ENCODE measurements around the gene PREX1.
A peak's percentile ranks its signal among the peaks of the same experiment; 100 is the strongest.

Gene PREX1

GRCh38 chr20:48689874-48690571 is 137.8 kb downstream of the PREX1 start:
- Mint-ChIP-seq H3K4me1 (peaks cover 20% of the 10 kb centered on the region), H3K9me3 (no peaks in the 10 kb centered on the region), H3K27me3 (no peaks in the 10 kb centered on the region), H3K27ac (peak overlapping the region; percentile 37 to 65), H3K4me3 (no peak overlapping the region)
- ATAC-seq, result no peak
- no peak for DNase-seq

- DNase-seq (no peak), ATAC-seq (no peak)
- no peaks in the 10 kb centered on the region for H3K27me3 Mint-ChIP-seq
- peak overlapping the region; percentile 34 to 54 for H3K27ac Mint-ChIP-seq
- H3K9me3 Mint-ChIP-seq, result no peaks in the 10 kb centered on the region
- H3K4me3 Mint-ChIP-seq, result no peak overlapping the region
- H3K4me1 Mint-ChIP-seq, result peaks cover 20% of the 10 kb centered on the region
Measured at GRCh38 chr20:48689388-48689787, 138.4 kb downstream of the PREX1 start.

DNA sequence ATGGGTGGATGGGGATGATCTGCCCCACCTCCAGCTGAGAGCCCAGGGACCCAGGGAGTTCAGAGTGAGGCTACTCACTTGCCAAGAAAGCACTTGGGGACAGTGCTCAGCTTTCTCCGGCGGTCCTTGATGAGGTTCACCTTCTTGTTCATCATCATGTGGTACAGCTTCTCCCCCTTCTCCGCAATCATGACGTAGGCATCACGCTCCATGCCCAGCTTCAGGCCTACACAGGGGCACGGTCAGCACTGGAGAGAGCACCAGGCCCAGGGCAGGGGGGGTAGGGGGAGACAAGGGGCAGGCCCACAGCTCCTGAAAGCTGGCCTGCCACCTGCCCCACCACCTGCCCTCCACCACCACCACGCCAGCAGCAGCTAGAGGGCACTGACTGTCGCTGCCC is 139.2 kb downstream of the PREX1 start:
- ATAC-seq, result no peak
- H3K4me1 Mint-ChIP-seq, result peaks cover 20% of the 10 kb centered on the region
- H3K4me3 Mint-ChIP-seq, result no peak overlapping the region
- H3K9me3 Mint-ChIP-seq, result no peaks in the 10 kb centered on the region
- no peaks in the 10 kb centered on the region for H3K27me3 Mint-ChIP-seq
- peak overlapping the region in 1 of 2 donors; percentile 65 for H3K27ac Mint-ChIP-seq
- no peak for DNase-seq

GRCh38 chr20:48687117-48687800 is 140.5 kb downstream of the PREX1 start:
- peak overlapping the region; percentile 7 to 22 for H3K27ac Mint-ChIP-seq
- no peak overlapping the region for H3K4me3 Mint-ChIP-seq
- no peaks in the 10 kb centered on the region for H3K9me3 Mint-ChIP-seq
- ATAC-seq (no peak), DNase-seq (no peak)
- no peaks in the 10 kb centered on the region for H3K27me3 Mint-ChIP-seq
- H3K4me1 Mint-ChIP-seq, result peaks cover 20% of the 10 kb centered on the region

DNA sequence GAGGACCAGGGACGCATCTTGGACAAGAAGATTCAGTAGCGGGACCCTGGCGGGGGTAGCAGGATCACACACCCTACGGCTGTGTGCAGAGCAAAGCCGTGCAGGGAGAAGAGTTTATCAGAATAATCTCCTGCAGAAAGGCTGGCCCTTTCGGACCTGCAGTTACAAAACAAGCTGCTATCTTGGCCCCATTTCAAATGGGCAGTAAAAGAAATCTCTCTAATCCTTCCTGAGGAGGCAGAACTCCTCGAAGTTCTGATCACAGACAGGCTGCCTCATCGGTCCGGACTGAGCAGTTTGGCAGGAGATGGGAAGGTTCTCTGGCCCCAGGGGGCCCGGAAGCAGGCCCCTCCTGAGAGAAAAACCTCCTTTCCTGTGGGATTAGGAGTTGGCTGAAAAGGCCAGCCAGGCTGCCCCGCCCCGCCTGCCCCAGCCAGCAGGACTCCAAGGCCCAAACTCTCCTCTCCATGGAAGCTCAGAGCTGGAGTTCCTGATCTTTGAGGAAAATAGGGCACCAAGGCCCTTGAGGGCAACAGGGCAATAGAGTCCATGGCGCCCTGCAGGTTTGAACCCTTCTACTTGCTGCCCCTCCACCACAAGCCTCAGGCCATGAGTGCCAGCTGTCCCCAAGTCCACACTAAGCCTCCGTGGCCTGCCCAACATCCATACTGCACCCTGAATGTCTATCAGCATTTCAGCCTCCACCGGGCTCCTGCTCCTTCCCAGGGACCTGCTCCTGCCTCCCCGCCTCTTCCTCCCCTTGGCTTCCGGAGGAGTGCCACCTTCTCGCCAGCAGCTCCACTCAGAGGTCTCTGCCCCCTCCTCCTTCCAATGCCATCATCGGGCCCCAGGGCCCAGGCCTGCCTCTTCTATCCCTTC is 141.3 kb downstream of the PREX1 start:
- H3K27ac Mint-ChIP-seq, result peak overlapping the region in 1 of 2 donors; percentile 7
- no peak for ATAC-seq
- no peak for DNase-seq
- H3K4me1 Mint-ChIP-seq, result peaks cover 20% of the 10 kb centered on the region
- no peaks in the 10 kb centered on the region for H3K9me3 Mint-ChIP-seq
- H3K4me3 Mint-ChIP-seq, result no peak overlapping the region
- H3K27me3 Mint-ChIP-seq, result no peaks in the 10 kb centered on the region

GRCh38 chr20:48685300-48685699 is 142.5 kb downstream of the PREX1 start:
- H3K9me3 Mint-ChIP-seq, result no peaks in the 10 kb centered on the region
- peaks cover 20% of the 10 kb centered on the region for H3K4me1 Mint-ChIP-seq
- no peak overlapping the region for H3K4me3 Mint-ChIP-seq
- ATAC-seq, result no peak
- peak overlapping the region; percentile 37 to 52 for H3K27ac Mint-ChIP-seq
- no peak for DNase-seq
- no peaks in the 10 kb centered on the region for H3K27me3 Mint-ChIP-seq

GRCh38 chr20:48684501-48685041 is 143.2 kb downstream of the PREX1 start:
- DNase-seq (no peak), ATAC-seq (no peak)
- Mint-ChIP-seq H3K4me3 (no peak overlapping the region), H3K4me1 (peaks cover 15% of the 10 kb centered on the region), H3K27ac (peak overlapping the region; percentile 37 to 38), H3K9me3 (no peaks in the 10 kb centered on the region), H3K27me3 (no peaks in the 10 kb centered on the region)

DNA sequence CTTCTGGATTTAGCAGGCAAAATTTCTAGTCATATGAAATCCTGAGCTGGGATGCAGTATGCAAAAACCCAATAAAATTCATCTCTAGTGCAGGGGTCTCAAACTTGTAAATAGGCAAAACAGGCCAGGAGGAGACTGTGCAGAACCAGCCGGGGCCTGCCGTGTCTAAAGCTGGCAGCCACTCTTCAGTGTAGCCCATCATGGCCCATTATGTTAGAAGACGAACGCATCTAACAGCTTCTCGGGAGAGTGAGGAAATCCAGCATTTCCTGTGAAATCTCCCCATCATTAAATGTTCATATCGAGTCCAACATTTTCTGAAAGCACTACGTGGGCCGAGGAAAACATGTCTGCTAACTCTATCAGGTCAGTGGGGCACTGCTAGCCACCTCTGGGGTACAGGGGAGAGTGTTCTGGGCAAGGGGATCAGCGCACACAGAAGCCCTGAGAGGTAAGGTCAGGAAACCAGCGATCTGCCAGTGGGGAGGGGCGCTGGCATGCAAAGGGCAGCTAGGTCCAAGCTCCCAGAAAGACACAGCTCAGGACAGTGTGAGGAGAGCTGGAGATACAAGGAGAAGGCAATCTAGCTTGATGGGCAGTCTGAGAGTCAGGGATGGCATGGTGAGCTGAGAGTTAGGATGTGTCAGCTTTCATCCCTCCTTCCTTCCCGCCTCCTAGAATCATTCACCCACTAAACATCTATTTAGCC is 144.2 kb downstream of the PREX1 start:
- ATAC-seq (no peak), DNase-seq (no peak)
- Mint-ChIP-seq H3K27me3 (no peaks in the 10 kb centered on the region), H3K27ac (peak overlapping the region in 1 of 2 donors; percentile 38), H3K9me3 (no peaks in the 10 kb centered on the region), H3K4me1 (peaks cover 10% of the 10 kb centered on the region), H3K4me3 (no peak overlapping the region)

- no peaks in the 10 kb centered on the region for H3K27me3 Mint-ChIP-seq
- no peak overlapping the region for H3K4me3 Mint-ChIP-seq
- H3K4me1 Mint-ChIP-seq, result peaks cover 10% of the 10 kb centered on the region
- DNase-seq (no peak), ATAC-seq (no peak)
- no peaks in the 10 kb centered on the region for H3K9me3 Mint-ChIP-seq
- no peak overlapping the region for H3K27ac Mint-ChIP-seq
Measured at GRCh38 chr20:48682529-48683363, 145.1 kb downstream of the PREX1 start.

DNA sequence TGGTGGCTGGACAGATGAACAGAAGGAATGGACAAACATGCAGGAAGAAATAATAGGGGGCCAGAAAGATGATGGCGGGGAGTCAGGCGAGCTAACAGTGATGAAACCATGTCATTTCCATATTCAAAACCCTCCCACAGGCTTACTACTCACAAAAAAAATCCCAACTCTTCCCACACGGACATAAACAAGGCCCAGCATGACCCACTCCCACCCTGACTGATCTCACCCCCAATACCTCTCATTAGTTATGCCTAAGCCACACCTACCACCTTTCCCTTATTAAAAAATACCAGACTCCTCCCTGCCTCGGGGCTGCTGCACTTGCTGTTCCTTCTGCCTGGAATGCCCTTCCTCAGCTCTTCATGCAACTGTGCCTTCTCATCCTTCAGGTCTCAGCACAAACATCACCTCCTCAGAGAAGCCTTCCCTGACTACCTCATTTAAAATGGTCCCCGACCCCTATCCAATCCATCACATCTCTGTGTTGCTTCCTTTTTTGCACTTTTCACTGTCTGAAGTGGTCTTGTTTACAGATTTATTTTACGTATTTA is 145.8 kb downstream of the PREX1 start:
- Mint-ChIP-seq H3K4me1 (peaks cover 3% of the 10 kb centered on the region), H3K9me3 (no peaks in the 10 kb centered on the region), H3K4me3 (no peak overlapping the region), H3K27ac (no peak overlapping the region), H3K27me3 (no peaks in the 10 kb centered on the region)
- no peak for ATAC-seq
- DNase-seq, result no peak

- H3K27ac Mint-ChIP-seq, result no peak overlapping the region
- no peak for ATAC-seq
- no peaks in the 10 kb centered on the region for H3K27me3 Mint-ChIP-seq
- H3K4me3 Mint-ChIP-seq, result no peak overlapping the region
- no peaks in the 10 kb centered on the region for H3K9me3 Mint-ChIP-seq
- no peak for DNase-seq
- H3K4me1 Mint-ChIP-seq, result no peaks in the 10 kb centered on the region
Measured at GRCh38 chr20:48681201-48681872, 146.5 kb downstream of the PREX1 start.

- no peak for DNase-seq
- Mint-ChIP-seq H3K4me3 (no peak overlapping the region), H3K27ac (no peak overlapping the region), H3K9me3 (no peaks in the 10 kb centered on the region), H3K4me1 (no peaks in the 10 kb centered on the region), H3K27me3 (no peaks in the 10 kb centered on the region)
- no peak for ATAC-seq
Measured at GRCh38 chr20:48680650-48681049, 147.1 kb downstream of the PREX1 start.

GRCh38 chr20:48679599-48679998 is 148.2 kb downstream of the PREX1 start:
- DNase-seq (no peak), ATAC-seq (no peak)
- H3K9me3 Mint-ChIP-seq, result no peaks in the 10 kb centered on the region
- no peaks in the 10 kb centered on the region for H3K27me3 Mint-ChIP-seq
- no peak overlapping the region for H3K4me3 Mint-ChIP-seq
- peak overlapping the region in 1 of 2 donors; percentile 57 for H3K27ac Mint-ChIP-seq
- no peaks in the 10 kb centered on the region for H3K4me1 Mint-ChIP-seq

DNA sequence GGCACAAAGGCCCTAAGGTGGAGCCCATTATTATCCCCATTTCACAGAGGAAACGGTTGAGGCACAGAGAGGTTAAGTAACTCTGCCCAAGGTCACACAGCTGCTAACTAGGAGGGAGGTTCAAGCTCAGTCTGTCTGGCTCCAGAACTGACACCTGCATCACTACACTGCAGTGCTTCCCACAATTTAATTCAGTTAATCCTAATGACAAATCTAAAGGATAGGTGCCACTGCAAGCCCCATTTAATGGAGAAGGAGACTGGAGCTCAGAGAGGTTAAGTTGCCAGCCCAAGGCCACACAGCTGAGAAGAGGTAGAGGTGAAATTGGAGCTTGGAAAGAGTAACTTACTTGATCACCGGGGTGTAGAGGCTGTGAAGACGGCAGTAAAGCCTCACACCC is 148.8 kb downstream of the PREX1 start:
- no peaks in the 10 kb centered on the region for H3K27me3 Mint-ChIP-seq
- H3K27ac Mint-ChIP-seq, result peak overlapping the region; percentile 13 to 64
- no peaks in the 10 kb centered on the region for H3K9me3 Mint-ChIP-seq
- no peaks in the 10 kb centered on the region for H3K4me1 Mint-ChIP-seq
- H3K4me3 Mint-ChIP-seq, result no peak overlapping the region
- DNase-seq (no peak), ATAC-seq (no peak)

Data from stimulated activated naive CD8-positive, alpha-beta T cell treated with anti-CD3 and anti-CD28 coated beads, Interleukin-15, amount 100 ng/mL, for 72 hours (primary cell).